ENCODE measurements around the gene VEPH1.
"Not testable (repeated sequence)": the region's sequence is repeated elsewhere in the genome, so short reads cannot be mapped to it uniquely, and the experiment has no call there.

The VEPH1 gene

GRCh38 chr3:157381606-157382005 lies 121.6 kb downstream of the VEPH1 start:
- DNase-seq: no peak

- no peak for DNase-seq
These were observed 123.6 kb downstream of the VEPH1 start for GRCh38 chr3:157379525-157380140.

- no peak for DNase-seq
These were observed 126.5 kb downstream of the VEPH1 start for GRCh38 chr3:157376603-157377300.

- DNase-seq: no peak
These were observed 127.8 kb downstream of the VEPH1 start for GRCh38 chr3:157375342-157375986.

GRCh38 chr3:157374933-157375332 lies 128.3 kb downstream of the VEPH1 start:
- DNase-seq: no peak

GRCh38 chr3:157373783-157374182 lies 129.4 kb downstream of the VEPH1 start:
- DNase-seq: no peak

- DNase-seq: no peak
These were observed 132.3 kb downstream of the VEPH1 start for GRCh38 chr3:157370867-157371266.

GRCh38 chr3:157369727-157370421 lies 133.3 kb downstream of the VEPH1 start:
- DNase-seq: no peak

GRCh38 chr3:157368171-157368570 lies 135.0 kb downstream of the VEPH1 start:
- DNase-seq: no peak

- DNase-seq: no peak
These were observed 139.8 kb downstream of the VEPH1 start for GRCh38 chr3:157363393-157363792.

- no peak for DNase-seq
These were observed 140.9 kb downstream of the VEPH1 start for GRCh38 chr3:157362348-157362747.

GRCh38 chr3:157360044-157360443 lies 143.2 kb downstream of the VEPH1 start:
- no peak for DNase-seq

- DNase-seq: no peak
These were observed 146.7 kb downstream of the VEPH1 start for GRCh38 chr3:157356541-157356940.

GRCh38 chr3:157355276-157355675 lies 147.9 kb downstream of the VEPH1 start:
- DNase-seq: no peak

- DNase-seq: no peak
These were observed 148.5 kb downstream of the VEPH1 start for GRCh38 chr3:157354722-157355121.

- no peak for DNase-seq
These were observed 149.0 kb downstream of the VEPH1 start for GRCh38 chr3:157354254-157354653.

GRCh38 chr3:157353652-157354051 lies 149.6 kb downstream of the VEPH1 start:
- DNase-seq: no peak

GRCh38 chr3:157351981-157352380 lies 151.2 kb downstream of the VEPH1 start:
- DNase-seq: no peak

- not testable (repeated sequence) for DNase-seq
These were observed 152.6 kb downstream of the VEPH1 start for GRCh38 chr3:157350651-157351050.

- not testable (repeated sequence) for DNase-seq
These were observed 154.7 kb downstream of the VEPH1 start for GRCh38 chr3:157348304-157349075.

GRCh38 chr3:157347577-157348303 lies 155.5 kb downstream of the VEPH1 start:
- DNase-seq: no peak
